MM.1S (cell line): ENCODE measurements around the gene TMED7.

Source experiments
- DNase-seq: peaks from one replicate; pipeline ENCODE4 v3.0.0-alpha.2; 2015
- H2AFZ ChIP-seq: fragments of 300-600 bp; sonication (generic); 2 replicates; pipeline ENCODE4 v1.6.0; 2016; ENCODE audit warnings: antibody characterized with exemption, low read length
- H3F3A ChIP-seq: fragments of 300-600 bp; sonication (generic); 2 replicates; pipeline ENCODE4 v1.6.1; 2016; ENCODE audit warnings: mild to moderate bottlenecking, antibody characterized with exemption, low read length, moderate library complexity, mixed read lengths; ENCODE audit not compliant: insufficient read depth
- H3K27ac ChIP-seq: fragments of 300-600 bp; sonication (generic); 2 replicates; pipeline ENCODE4 v1.5.1; 2016; ENCODE audit warnings: mild to moderate bottlenecking, low read length
- H3K27me3 ChIP-seq: fragments of 300-600 bp; sonication (generic); replicated peaks from 2 replicates; pipeline ENCODE4 v1.6.0; 2016; ENCODE audit warnings: low read length; ENCODE audit not compliant: insufficient read depth
- H3K36me3 ChIP-seq: fragments of 300-600 bp; sonication (generic); replicated peaks from 2 replicates; pipeline ENCODE4 v1.6.1; 2016; ENCODE audit warnings: mild to moderate bottlenecking, low read length, mixed read lengths; ENCODE audit not compliant: insufficient read depth
- H3K4me1 ChIP-seq: fragments of 300-600 bp; sonication (generic); 2 replicates; pipeline ENCODE4 v1.6.1; 2016; ENCODE audit warnings: low read length, mixed read lengths
- H3K4me2 ChIP-seq: fragments of 300-600 bp; sonication (generic); 2 replicates; pipeline ENCODE4 v1.6.0; 2016; ENCODE audit warnings: low read depth, low read length
- H3K4me3 ChIP-seq: fragments of 300-600 bp; sonication (generic); 2 replicates; pipeline ENCODE4 v1.5.1; 2016; ENCODE audit warnings: low read length, mixed read lengths
- H3K79me2 ChIP-seq: fragments of 300-600 bp; sonication (generic); 2 replicates; pipeline ENCODE4 v1.6.1; 2016; ENCODE audit warnings: mixed run types, low read length, mixed read lengths
- H3K9ac ChIP-seq: fragments of 300-600 bp; sonication (generic); 2 replicates; pipeline ENCODE4 v1.6.1; 2016; ENCODE audit warnings: low read length, mixed read lengths
- H3K9me2 ChIP-seq: fragments of 300-600 bp; sonication (generic); replicated peaks from 2 replicates; pipeline ENCODE4 v1.6.1; 2016; ENCODE audit warnings: mild to moderate bottlenecking, low read length, mixed read lengths; ENCODE audit not compliant: insufficient read depth
- H3K9me3 ChIP-seq: fragments of 300-600 bp; sonication (generic); replicated peaks from 2 replicates; pipeline ENCODE4 v1.6.1; 2016; ENCODE audit warnings: mild to moderate bottlenecking, low read length, mixed read lengths; ENCODE audit not compliant: insufficient read depth
- H4K20me1 ChIP-seq: fragments of 300-600 bp; sonication (generic); 2 replicates; pipeline ENCODE4 v1.6.1; 2016; ENCODE audit warnings: mild to moderate bottlenecking, low read length, moderate library complexity, mixed read lengths; ENCODE audit not compliant: insufficient read depth
- CTCF ChIP-seq: fragments of 300-600 bp; sonication (generic); IDR thresholded peaks from 2 replicates; pipeline ENCODE4 v1.5.1; 2016; ENCODE audit warnings: antibody characterized with exemption, low read length, mixed read lengths
- EZH2 ChIP-seq: fragments of 300-600 bp; sonication (generic); optimal IDR thresholded peaks from 2 replicates; pipeline ENCODE3; 2017; ENCODE audit warnings: low read depth, mild to moderate bottlenecking, antibody characterized with exemption, low read length, mixed read lengths
- EZH2phosphoT487 ChIP-seq: fragments of 300-600 bp; sonication (generic); IDR thresholded peaks from 2 replicates; pipeline ENCODE4 v1.6.1; 2018; ENCODE audit warnings: antibody characterized with exemption, low read length

TMED7 gene

GRCh38 chr5:115602591-115603125 lies 23.2 kb downstream of the TMED7 start:
- Histone ChIP-seq H3K27ac (no peak overlapping the region), H3F3A (no peaks in the 10 kb centered on the region; the same call in 1 of the 2 replicates), H4K20me1 (no peaks in the 10 kb centered on the region), H3K4me2 (peak overlapping the region; percentile 78), H3K9me3 (no peaks in the 10 kb centered on the region), H2AFZ (peak overlapping the region; percentile 85; the same call in 1 of the 2 replicates), H3K9me2 (no peaks in the 10 kb centered on the region), H3K79me2 (no peaks in the 10 kb centered on the region), H3K9ac (no peak overlapping the region; the same call in 1 of the 2 replicates), H3K27me3 (no peaks in the 10 kb centered on the region), H3K4me1 (no peaks in the 10 kb centered on the region), H3K4me3 (peak overlapping the region; percentile 70; the same call in 1 of the 2 replicates), H3K36me3 (no peaks in the 10 kb centered on the region)
- TF ChIP-seq EZH2: no peak
- TF ChIP-seq CTCF: no peak
- no peak for TF ChIP-seq EZH2phosphoT487
- DNase-seq: no peak

GRCh38 chr5:115601701-115602590 lies 23.9 kb downstream of the TMED7 start, which contains the start of gene TICAM2:
Gene TICAM2 (minus strand): TSS chr5:115602479. CDS start chr5:115581256, 21,223 bp downstream.
- Histone ChIP-seq H3K4me3 (peak within 1 kb of the TSS; percentile 70), H3K27ac (peak within 1 kb of the TSS; percentile 42; the same call in 1 of the 2 replicates), H3K9me3 (no peaks in the 10 kb centered on the region), H3F3A (no peaks in the 10 kb centered on the region; the same call in 1 of the 2 replicates), H3K36me3 (no peaks in the 10 kb centered on the region), H3K4me1 (no peaks in the 10 kb centered on the region), H3K9me2 (no peaks in the 10 kb centered on the region), H3K9ac (peak within 1 kb of the TSS; percentile 65; the same call in 1 of the 2 replicates), H2AFZ (peak within 1 kb of the TSS; percentile 85), H3K4me2 (peak within 1 kb of the TSS; percentile 91), H3K79me2 (no peaks in the 10 kb centered on the region), H4K20me1 (no peaks in the 10 kb centered on the region), H3K27me3 (no peaks in the 10 kb centered on the region)
- DNase-seq: peak; percentile 64
- TF ChIP-seq CTCF (peak; percentile 16; the same call in 1 of the 2 replicates), EZH2phosphoT487 (no peak)

- Histone ChIP-seq H3K9ac (no peak overlapping the region), H3K36me3 (no peaks in the 10 kb centered on the region), H3F3A (no peaks in the 10 kb centered on the region; the same call in 1 of the 2 replicates), H3K27me3 (no peaks in the 10 kb centered on the region), H3K4me3 (no peak overlapping the region), H4K20me1 (no peaks in the 10 kb centered on the region), H3K79me2 (no peaks in the 10 kb centered on the region), H3K9me3 (no peaks in the 10 kb centered on the region), H3K9me2 (no peaks in the 10 kb centered on the region), H2AFZ (no peak overlapping the region), H3K4me2 (peak overlapping the region; percentile 91; the same call in 1 of the 2 replicates), H3K4me1 (no peaks in the 10 kb centered on the region), H3K27ac (no peak overlapping the region)
- DNase-seq: no peak
- TF ChIP-seq EZH2: no peak
- TF ChIP-seq CTCF: no peak
- no peak for TF ChIP-seq EZH2phosphoT487
Observed at GRCh38 chr5:115600766-115601165, 25.1 kb downstream of the TMED7 start.
